Kidney (tissue), 14 donors: ENCODE data around the gene CYTH4. TPM values are rescaled to one million over a fixed set of nuclear protein-coding genes. Genes with fewer than 3 reads are reported as not detected.

Experiments used
- DNase-seq, 5 donors: peaks; one replicate each; pipeline ENCODE4 v3.0.0-alpha.2; 2013 to 2020
- FAIRE-seq: peaks from 2 replicates; lab custom pipeline; 2012; peaks lifted over from hg19 to GRCh38; lab: Jason Lieb, UNC
- H3K27ac ChIP-seq, 2 donors: one replicate each; pipeline ENCODE4 v1.7.0; 2013; ENCODE audit warnings: low read depth in 2 of 2, low read length in 2 of 2, inconsistent platforms in 1 of 2
- H3K27me3 ChIP-seq: one replicate; pipeline ENCODE4 v1.7.1; 2013; ENCODE audit warnings: low read length, inconsistent platforms; ENCODE audit not compliant: control insufficient read depth, insufficient read depth
- H3K36me3 ChIP-seq, 3 donors: one replicate each; pipeline versions ENCODE4 v1.7.0 to v1.7.1; 2013; ENCODE audit warnings: low read length in 3 of 3, control low read depth in 1 of 3, inconsistent platforms in 1 of 3; ENCODE audit not compliant: insufficient read depth in 3 of 3, control insufficient read depth in 2 of 3
- H3K4me1 ChIP-seq, 3 donors: one replicate each; pipeline versions ENCODE4 v1.7.0 to v1.7.1; 2013; ENCODE audit warnings: low read length in 3 of 3, inconsistent platforms in 1 of 3, low read depth in 1 of 3; ENCODE audit not compliant: control insufficient read depth in 2 of 3, insufficient read depth in 2 of 3
- H3K4me3 ChIP-seq, 3 donors: one replicate each; pipeline versions ENCODE4 v1.7.0 to v1.8.1; 2013; ENCODE audit warnings: low read length in 3 of 3, control low read depth in 1 of 3, inconsistent platforms in 1 of 3
- H3K9ac ChIP-seq, 3 donors: one replicate each; pipeline versions ENCODE4 v1.7.0 to v1.7.1; 2013; ENCODE audit warnings: low read length in 3 of 3, control low read depth in 1 of 3, inconsistent platforms in 1 of 3
- H3K9me3 ChIP-seq, 3 donors: one replicate each; pipeline versions ENCODE4 v1.7.0 to v1.7.1; 2013; ENCODE audit warnings: low read length in 3 of 3, control low read depth in 1 of 3, inconsistent platforms in 1 of 3; ENCODE audit not compliant: control insufficient read depth in 2 of 3, insufficient read depth in 1 of 3
- intact Hi-C: fragments of 100-400 bp; cut with DNase I; formaldehyde crosslinking; loops from one replicate; pipeline ENCODE4 v1.11.1; 2022
- polyA plus RNA-seq: library from polyadenylated mRNA; stranded (reverse); fragments of 350-450 nt; fragmentation: Illumina TruSeq; extraction: RNeasy Lipid Tissue Mini Kit (QIAGEN cat#74804); gene quantifications from one replicate; pipeline ENCODE4 v1.2.3, GENCODE V29; 2014; ENCODE audit warnings: low read depth, low replicate concordance; ENCODE audit not compliant: insufficient read depth
- total RNA-seq: library from RNA; stranded (reverse); fragmentation: NEBNext Ultra II Directional; extraction: Animal tissue kit (Norgen Biotek cat#: 25700); gene quantifications from one replicate; pipeline ENCODE4 v1.2.1, GENCODE V29; 2021
- TF ChIP-seq, protein P1 (sequence below): IDR thresholded peaks from 3 replicates; pipeline ENCODE4 v1.5.1; 2012; ENCODE audit warnings: mild to moderate bottlenecking, moderate library complexity, borderline replicate concordance; ENCODE audit not compliant: insufficient read depth; ENCODE audit errors: extremely low read depth
- donor health status: control.
- donor health status: control.
- donor health status: control.
- donor health status: control.
- donor health status: control.
- donor health status: DM: yes; HTN: yes; CAD: no.
- donor health status: Normal renal cell carcinoma (clear cell type).

CYTH4 gene
- total and polyA plus RNA-seq, 2 donors from 2014 or later, result 1.9 to 30.2 TPM

DNA sequence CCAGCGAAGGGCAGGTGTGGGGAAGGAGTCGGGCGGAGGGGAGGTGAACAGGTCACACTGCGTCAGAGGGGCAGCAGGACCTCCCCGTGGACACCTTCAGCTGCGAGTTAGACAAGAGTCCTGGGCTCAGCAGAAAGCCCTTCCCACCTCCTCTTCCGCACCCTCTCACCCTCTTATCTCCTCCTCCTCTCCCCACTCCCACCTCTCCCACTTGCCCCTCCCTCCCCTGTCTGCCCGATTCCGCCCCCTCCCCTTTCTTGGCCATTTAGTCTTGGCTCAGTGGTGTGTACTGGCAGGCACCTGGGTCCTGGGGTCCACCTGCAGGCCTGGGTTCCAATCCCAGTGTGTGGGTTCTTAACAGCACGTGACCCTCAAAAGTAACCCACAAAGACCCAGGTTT, 37.2 kb downstream of the CYTH4 start:
- FAIRE-seq, result no peak
- Histone ChIP-seq H3K36me3 (no peaks in the 10 kb centered on the region), H3K9me3 (no peaks in the 10 kb centered on the region), H3K4me3 (no peak overlapping the region), H3K27ac (no peak overlapping the region), H3K9ac (no peak overlapping the region), H3K4me1 (peaks cover 0 to 4% (median 0%) of the 10 kb centered on the region in 3 donors), H3K27me3 (peaks cover 9% of the 10 kb centered on the region)
- TF ChIP-seq, protein P1, sequence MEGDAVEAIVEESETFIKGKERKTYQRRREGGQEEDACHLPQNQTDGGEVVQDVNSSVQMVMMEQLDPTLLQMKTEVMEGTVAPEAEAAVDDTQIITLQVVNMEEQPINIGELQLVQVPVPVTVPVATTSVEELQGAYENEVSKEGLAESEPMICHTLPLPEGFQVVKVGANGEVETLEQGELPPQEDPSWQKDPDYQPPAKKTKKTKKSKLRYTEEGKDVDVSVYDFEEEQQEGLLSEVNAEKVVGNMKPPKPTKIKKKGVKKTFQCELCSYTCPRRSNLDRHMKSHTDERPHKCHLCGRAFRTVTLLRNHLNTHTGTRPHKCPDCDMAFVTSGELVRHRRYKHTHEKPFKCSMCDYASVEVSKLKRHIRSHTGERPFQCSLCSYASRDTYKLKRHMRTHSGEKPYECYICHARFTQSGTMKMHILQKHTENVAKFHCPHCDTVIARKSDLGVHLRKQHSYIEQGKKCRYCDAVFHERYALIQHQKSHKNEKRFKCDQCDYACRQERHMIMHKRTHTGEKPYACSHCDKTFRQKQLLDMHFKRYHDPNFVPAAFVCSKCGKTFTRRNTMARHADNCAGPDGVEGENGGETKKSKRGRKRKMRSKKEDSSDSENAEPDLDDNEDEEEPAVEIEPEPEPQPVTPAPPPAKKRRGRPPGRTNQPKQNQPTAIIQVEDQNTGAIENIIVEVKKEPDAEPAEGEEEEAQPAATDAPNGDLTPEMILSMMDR, result no peak
- no peak for DNase-seq
- intact Hi-C loops, result loop anchor here (5.0 kb wide), 1 partner anchor 143 kb away; no protein-coding TSS in a partner anchor

DNA sequence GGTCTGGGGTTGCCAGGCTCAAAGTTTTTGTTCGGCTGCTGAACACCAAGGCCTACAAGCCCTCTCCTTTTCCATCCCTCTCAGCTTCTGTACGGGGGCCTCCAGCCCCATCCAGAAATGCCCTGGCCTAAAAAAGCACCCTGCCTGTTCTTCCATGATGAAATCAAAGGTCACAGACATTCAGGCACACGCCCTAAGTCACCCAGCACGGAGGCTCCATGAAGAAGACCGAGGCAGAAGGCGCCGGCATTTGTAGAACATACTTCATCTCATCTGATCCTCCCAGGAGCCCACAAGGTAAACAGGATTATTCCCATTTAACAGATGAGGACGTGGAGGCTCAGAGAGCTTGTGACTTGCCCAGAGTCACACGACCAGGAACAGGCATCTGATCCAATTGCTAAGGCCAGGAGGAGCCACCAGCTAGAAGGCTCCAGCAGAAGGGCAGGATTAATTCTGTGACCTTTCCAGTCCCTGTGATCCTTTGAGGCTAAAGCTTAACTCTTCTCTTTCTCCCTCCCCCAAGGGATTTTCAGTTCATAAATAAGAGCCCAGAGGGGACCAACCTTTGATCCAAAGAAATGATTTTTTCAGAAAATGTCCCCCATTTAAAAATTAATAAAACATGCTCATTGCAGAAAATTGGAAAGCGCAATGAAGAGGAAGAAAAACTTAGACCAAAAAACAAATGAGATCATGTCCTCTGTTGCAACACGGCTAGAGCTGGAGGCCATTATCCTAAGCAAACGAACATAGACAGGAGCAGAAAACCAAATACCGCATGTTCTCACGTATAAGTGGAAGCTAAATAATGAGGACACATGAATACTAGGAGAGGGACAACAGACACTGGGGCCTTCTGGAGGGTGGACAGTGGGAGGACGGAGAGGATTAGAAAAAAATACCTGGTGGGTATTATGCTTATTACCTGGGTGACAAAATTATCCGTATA, 38.7 kb downstream of the CYTH4 start:
- H3K27ac ChIP-seq, result no peak overlapping the region
- no peak overlapping the region for H3K9ac ChIP-seq
- no peak for FAIRE-seq
- peaks cover 14% of the 10 kb centered on the region for H3K27me3 ChIP-seq
- no peak for DNase-seq
- intact Hi-C loops, result no loop called here
- TF ChIP-seq, protein P1, result no peak
- no peak overlapping the region for H3K4me3 ChIP-seq
- H3K36me3 ChIP-seq, result no peaks in the 10 kb centered on the region
- peaks cover 0 to 4% (median 0%) of the 10 kb centered on the region in 3 donors for H3K4me1 ChIP-seq
- H3K9me3 ChIP-seq, result no peaks in the 10 kb centered on the region

DNA sequence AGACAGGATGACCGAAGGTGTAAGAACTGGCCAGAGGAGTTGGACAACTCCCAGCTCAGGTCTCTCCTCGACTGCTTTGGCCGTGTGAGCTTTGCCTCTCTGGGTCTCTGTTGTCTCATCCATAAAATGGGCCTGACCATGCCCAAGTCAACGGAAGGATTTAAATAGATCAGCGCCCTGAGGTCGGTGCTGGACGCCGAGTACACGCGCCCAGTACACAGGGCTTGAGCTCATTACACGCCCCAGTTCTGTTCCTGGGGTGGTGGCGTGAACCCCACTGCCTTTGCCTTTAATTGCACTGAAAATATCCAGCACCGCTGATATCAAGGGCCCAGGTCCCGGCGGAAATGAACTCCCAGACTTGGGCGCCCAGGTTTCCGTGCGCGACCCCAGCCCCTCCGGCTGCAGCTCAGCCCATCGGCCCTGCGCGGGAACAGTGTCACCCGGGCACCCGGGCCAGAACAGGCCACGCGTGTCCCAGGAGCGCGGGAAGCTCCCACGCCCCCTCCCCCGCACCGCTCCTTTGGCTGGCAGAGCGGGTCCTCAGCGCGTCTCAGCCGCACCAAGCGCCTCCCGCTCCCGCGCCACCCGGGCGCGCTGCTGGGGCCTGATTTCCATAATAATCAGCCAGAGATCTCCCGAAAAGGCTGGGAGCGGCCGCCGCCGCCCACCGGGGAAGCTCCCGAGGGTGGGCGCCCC, 42.2 kb downstream of the CYTH4 start:
- TF ChIP-seq, protein P1, result no peak
- Histone ChIP-seq H3K27ac (no peak overlapping the region), H3K9ac (no peak overlapping the region), H3K36me3 (no peaks in the 10 kb centered on the region), H3K9me3 (no peaks in the 10 kb centered on the region), H3K27me3 (peaks cover 14% of the 10 kb centered on the region), H3K4me3 (no peak overlapping the region), H3K4me1 (peaks cover 0 to 4% (median 0%) of the 10 kb centered on the region in 3 donors)
- peak in 3 of 5 donors; percentile 42 to 50 (median 49) for DNase-seq
- no peak for FAIRE-seq
- intact Hi-C loops, result no loop called here
